ENCODE measurements around the gene INSYN1.

Gene INSYN1

GRCh38 chr15:73753250-73754130 is at the start of gene INSYN1:
Gene INSYN1 (minus strand): TSS chr15:73753351. CDS start chr15:73751130, 2,221 bp downstream.
- no peaks in the 10 kb centered on the region for H3K79me2 ChIP-seq (ENCODE audit: insufficient read depth, low read length)
- H3K9ac ChIP-seq (ENCODE audit: low read depth, low read length) = no peak within 1 kb of the TSS
- ATAC-seq (ENCODE audit: insufficient read depth, low read depth) = no peak
- no peaks in the 10 kb centered on the region for H3K36me3 ChIP-seq (ENCODE audit: insufficient read depth, low read length)
- no peak within 1 kb of the TSS for H3K4me3 ChIP-seq (ENCODE audit: low read depth in 1 of 2, low read length in 2 of 2)
- TF ChIP-seq CTCF (IDR thresholded peaks at IDR 0.05; ENCODE audit: borderline replicate concordance, extremely low read depth, low read length, poor library complexity, severe bottlenecking) (no peak), EZH2 (IDR thresholded peaks at IDR 0.05; ENCODE audit: borderline replicate concordance, low read depth, low read length, severe bottlenecking) (no peak)
- peaks cover 6% of the 10 kb centered on the region for H3K27me3 ChIP-seq (ENCODE audit: insufficient read depth, low read length, poor library complexity)
- no peak for DNase-seq
- H3K27ac ChIP-seq (ENCODE audit: low read length) = no peak within 1 kb of the TSS
- H3K4me2 ChIP-seq (ENCODE audit: insufficient read depth, low read length) = no peak within 1 kb of the TSS
- H2AFZ ChIP-seq (ENCODE audit: low read depth, low read length) = no peak within 1 kb of the TSS
- no peaks in the 10 kb centered on the region for H4K20me1 ChIP-seq (ENCODE audit: insufficient read depth, low read length)
- H3K9me3 ChIP-seq (ENCODE audit: insufficient read depth, low read length, severe bottlenecking) = no peaks in the 10 kb centered on the region
- no peaks in the 10 kb centered on the region for H3K4me1 ChIP-seq (ENCODE audit: insufficient read depth, low read length)

GRCh38 chr15:73802431-73803041 is 49.4 kb upstream of the INSYN1 start:
- no peak overlapping the region for H3K9ac ChIP-seq (ENCODE audit: low read depth, low read length)
- H3K4me2 ChIP-seq (ENCODE audit: insufficient read depth, low read length) = no peak overlapping the region
- DNase-seq (no peak), ATAC-seq (ENCODE audit: insufficient read depth, low read depth) (no peak)
- no peak overlapping the region for H3K4me3 ChIP-seq (ENCODE audit: low read depth in 1 of 2, low read length in 2 of 2)
- no peaks in the 10 kb centered on the region for H3K36me3 ChIP-seq (ENCODE audit: insufficient read depth, low read length)
- H2AFZ ChIP-seq (ENCODE audit: low read depth, low read length) = no peak overlapping the region
- no peak for TF ChIP-seq CTCF (IDR thresholded peaks at IDR 0.05; ENCODE audit: borderline replicate concordance, extremely low read depth, low read length, poor library complexity, severe bottlenecking)
- no peak for TF ChIP-seq EZH2 (IDR thresholded peaks at IDR 0.05; ENCODE audit: borderline replicate concordance, low read depth, low read length, severe bottlenecking)
- no peaks in the 10 kb centered on the region; the same call in 1 of the 2 replicates for H4K20me1 ChIP-seq (ENCODE audit: insufficient read depth, low read length)
- no peaks in the 10 kb centered on the region for H3K4me1 ChIP-seq (ENCODE audit: insufficient read depth, low read length)
- H3K27ac ChIP-seq (ENCODE audit: low read length) = no peak overlapping the region
- H3K79me2 ChIP-seq (ENCODE audit: insufficient read depth, low read length) = no peaks in the 10 kb centered on the region
- peaks cover 9% of the 10 kb centered on the region for H3K27me3 ChIP-seq (ENCODE audit: insufficient read depth, low read length, poor library complexity)
- H3K9me3 ChIP-seq (ENCODE audit: insufficient read depth, low read length, severe bottlenecking) = no peaks in the 10 kb centered on the region

- Histone ChIP-seq H2AFZ (ENCODE audit: low read depth, low read length) (no peak overlapping the region), H3K9me3 (ENCODE audit: insufficient read depth, low read length, severe bottlenecking) (no peaks in the 10 kb centered on the region), H3K27ac (ENCODE audit: low read length) (no peak overlapping the region), H3K4me1 (ENCODE audit: insufficient read depth, low read length) (no peaks in the 10 kb centered on the region), H3K4me3 (ENCODE audit: low read depth in 1 of 2, low read length in 2 of 2) (no peak overlapping the region), H3K79me2 (ENCODE audit: insufficient read depth, low read length) (no peaks in the 10 kb centered on the region), H3K4me2 (ENCODE audit: insufficient read depth, low read length) (no peak overlapping the region), H3K27me3 (ENCODE audit: insufficient read depth, low read length, poor library complexity) (peaks cover 9% of the 10 kb centered on the region), H4K20me1 (ENCODE audit: insufficient read depth, low read length) (no peaks in the 10 kb centered on the region; the same call in 1 of the 2 replicates), H3K9ac (ENCODE audit: low read depth, low read length) (no peak overlapping the region), H3K36me3 (ENCODE audit: insufficient read depth, low read length) (no peaks in the 10 kb centered on the region)
- ATAC-seq (ENCODE audit: insufficient read depth, low read depth) (no peak), DNase-seq (no peak)
- no peak for TF ChIP-seq CTCF (IDR thresholded peaks at IDR 0.05; ENCODE audit: borderline replicate concordance, extremely low read depth, low read length, poor library complexity, severe bottlenecking)
- TF ChIP-seq EZH2 (IDR thresholded peaks at IDR 0.05; ENCODE audit: borderline replicate concordance, low read depth, low read length, severe bottlenecking) = no peak
Observed at GRCh38 chr15:73800662-73801345, 47.7 kb upstream of the INSYN1 start.
